ENCODE data around the gene ANKS1B.

The ANKS1B gene

GRCh38 chr12:98945864-98946263 lies 1038.9 kb downstream of the ANKS1B start:
- DNase-seq (ENCODE audit: low read depth) = no peak

GRCh38 chr12:98939926-98940325 lies 1044.8 kb downstream of the ANKS1B start:
- DNase-seq (ENCODE audit: low read depth) = no peak

- DNase-seq (ENCODE audit: low read depth) = no peak
Observed at GRCh38 chr12:98939350-98939749, 1045.4 kb downstream of the ANKS1B start.

GRCh38 chr12:98935847-98936246 lies 1048.9 kb downstream of the ANKS1B start:
- DNase-seq (ENCODE audit: low read depth) = no peak

GRCh38 chr12:98922871-98923270 lies 1061.9 kb downstream of the ANKS1B start:
- DNase-seq (ENCODE audit: low read depth) = no peak

- DNase-seq (ENCODE audit: low read depth) = no peak
Observed at GRCh38 chr12:98918176-98918863, 1066.4 kb downstream of the ANKS1B start.

- no peak for DNase-seq (ENCODE audit: low read depth)
Observed at GRCh38 chr12:98916106-98916505, 1068.6 kb downstream of the ANKS1B start.

GRCh38 chr12:98912401-98912974 lies 1072.2 kb downstream of the ANKS1B start:
- DNase-seq (ENCODE audit: low read depth) = no peak

- no peak for DNase-seq (ENCODE audit: low read depth)
Observed at GRCh38 chr12:98911396-98911795, 1073.3 kb downstream of the ANKS1B start.

GRCh38 chr12:98909746-98910145 lies 1075.0 kb downstream of the ANKS1B start:
- DNase-seq (ENCODE audit: low read depth) = no peak

- no peak for DNase-seq (ENCODE audit: low read depth)
Observed at GRCh38 chr12:98908866-98909265, 1075.9 kb downstream of the ANKS1B start.

- DNase-seq (ENCODE audit: low read depth) = no peak
Observed at GRCh38 chr12:98903875-98904274, 1080.9 kb downstream of the ANKS1B start.

GRCh38 chr12:98901189-98901588 lies 1083.5 kb downstream of the ANKS1B start:
- no peak for DNase-seq (ENCODE audit: low read depth)

- no peak for DNase-seq (ENCODE audit: low read depth)
Observed at GRCh38 chr12:98896938-98897337, 1087.8 kb downstream of the ANKS1B start.

GRCh38 chr12:98895086-98895651 lies 1089.6 kb downstream of the ANKS1B start:
- no peak for DNase-seq (ENCODE audit: low read depth)

- DNase-seq (ENCODE audit: low read depth) = no peak
Observed at GRCh38 chr12:98894412-98895085, 1090.2 kb downstream of the ANKS1B start.

GRCh38 chr12:98893675-98894411 lies 1090.9 kb downstream of the ANKS1B start:
- DNase-seq (ENCODE audit: low read depth) = no peak

- DNase-seq (ENCODE audit: low read depth) = no peak
Observed at GRCh38 chr12:98893126-98893674, 1091.5 kb downstream of the ANKS1B start.

- DNase-seq (ENCODE audit: low read depth) = no peak
Observed at GRCh38 chr12:98885778-98886177, 1099.0 kb downstream of the ANKS1B start.

- DNase-seq (ENCODE audit: low read depth) = no peak
Observed at GRCh38 chr12:98883231-98883630, 1101.5 kb downstream of the ANKS1B start.

GRCh38 chr12:98882526-98882925 lies 1102.2 kb downstream of the ANKS1B start:
- no peak for DNase-seq (ENCODE audit: low read depth)

GRCh38 chr12:98873776-98874175 lies 1111.0 kb downstream of the ANKS1B start:
- DNase-seq (ENCODE audit: low read depth) = no peak

All from stimulated activated CD8-positive, alpha-beta memory T cell treated with anti-CD3 and anti-CD28 coated beads, Interleukin-12 subunit alpha, Interleukin-12 subunit beta, amount 100 ng/mL, for 4 hours (primary cell).